HPDE6-E6E7 (cell line): ENCODE results near the gene CTDSPL.
A peak's percentile ranks its signal among the peaks of the same experiment; 100 is the strongest.
"Not testable (repeated sequence)": the region's sequence is repeated elsewhere in the genome, so short reads cannot be mapped to it uniquely, and the experiment has no call there.

ENCODE experiments used
- DNase-seq: peaks from one replicate; pipeline ENCODE4 v3.0.0; 2011; ENCODE audit warnings: missing footprints; ENCODE audit errors: extremely low spot score

CTDSPL gene

DNA sequence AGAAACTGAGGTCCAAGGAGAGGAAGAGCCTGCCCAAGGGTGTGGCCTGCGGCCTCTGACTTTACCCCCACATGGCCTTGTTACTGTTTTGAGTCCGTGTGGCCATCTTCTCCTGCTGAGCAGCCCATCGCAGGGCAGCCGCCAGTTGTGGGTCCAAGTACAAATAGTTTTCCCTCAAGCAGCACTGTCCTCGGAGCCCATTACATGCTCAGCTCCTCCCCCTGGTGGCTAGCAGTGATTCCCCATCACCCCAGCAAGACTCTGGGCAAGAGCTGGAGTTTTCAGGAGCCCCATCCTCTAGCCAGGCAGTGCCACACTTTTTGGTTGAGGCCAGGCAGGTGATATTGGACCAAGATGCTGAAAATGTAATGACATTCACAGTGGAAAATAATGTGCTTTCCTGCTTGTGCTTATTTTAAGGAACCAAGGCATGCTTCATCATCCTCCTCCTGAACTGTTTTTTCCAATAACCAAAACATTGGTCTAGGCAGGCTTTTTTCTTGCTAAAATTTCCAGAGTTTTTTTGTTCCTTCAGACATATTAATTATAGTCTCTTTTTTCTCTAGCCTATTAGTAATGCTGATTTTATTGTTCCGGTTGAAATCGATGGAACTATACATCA lies 105.7 kb downstream of the CTDSPL start:
- peak; percentile 22 for DNase-seq

- no peak for DNase-seq
These were observed 106.5 kb downstream of the CTDSPL start for GRCh38 chr3:37968199-37968598.

- no peak for DNase-seq
These were observed 107.3 kb downstream of the CTDSPL start for GRCh38 chr3:37968813-37969595.

DNA sequence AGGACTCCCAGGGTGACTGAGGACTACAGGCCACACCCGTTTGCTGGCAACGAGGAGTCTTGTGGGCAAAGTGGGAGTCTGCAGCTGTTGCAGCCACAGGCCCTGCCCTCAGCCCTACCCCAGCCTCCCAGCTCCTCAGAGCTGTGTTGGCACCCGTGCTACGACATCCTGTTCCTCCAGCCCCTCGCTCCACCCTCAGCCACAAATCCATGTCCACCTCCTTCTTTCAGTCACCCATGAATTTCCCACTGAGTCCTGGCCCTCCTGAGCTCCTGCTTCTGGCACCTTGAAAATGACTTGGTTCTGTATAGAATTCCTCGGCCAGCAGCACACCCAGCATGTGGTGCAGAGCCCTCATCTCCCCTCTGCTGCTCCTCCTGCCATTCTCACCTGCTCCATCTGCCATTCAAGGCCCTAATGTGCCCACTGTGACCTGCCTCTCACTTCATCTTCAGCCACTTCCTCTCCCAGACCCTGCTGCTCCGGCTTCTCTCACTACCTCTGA lies 108.0 kb downstream of the CTDSPL start:
- DNase-seq, result no peak

GRCh38 chr3:37970802-37971201 lies 109.1 kb downstream of the CTDSPL start:
- no peak for DNase-seq

DNA sequence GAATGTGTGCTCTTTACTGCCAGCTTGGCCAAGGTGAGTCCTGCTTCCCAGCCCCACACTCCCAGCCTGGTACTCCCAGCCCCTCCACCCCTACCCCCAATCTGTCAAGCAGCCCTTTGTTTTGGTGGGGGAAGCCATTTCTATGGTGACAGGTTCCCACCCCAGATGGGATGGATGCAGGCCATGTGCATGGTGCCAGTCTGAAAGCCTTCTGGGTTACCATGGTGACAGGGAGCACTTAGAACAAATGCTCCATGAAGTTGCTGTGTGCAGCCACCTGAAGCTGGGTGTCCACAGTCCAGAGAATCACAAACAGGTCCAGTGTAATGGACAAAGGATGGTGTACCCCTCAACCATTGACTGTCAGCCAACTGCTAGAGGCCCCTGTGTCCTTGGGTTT lies 109.8 kb downstream of the CTDSPL start:
- DNase-seq, result no peak

GRCh38 chr3:37972056-37972455 lies 110.4 kb downstream of the CTDSPL start:
- DNase-seq, result not testable (repeated sequence)

- no peak for DNase-seq
These were observed 111.8 kb downstream of the CTDSPL start for GRCh38 chr3:37973246-37974054.

GRCh38 chr3:37974121-37975083 lies 112.7 kb downstream of the CTDSPL start:
- DNase-seq, result peak; percentile 19

GRCh38 chr3:37979541-37980461 lies 118.1 kb downstream of the CTDSPL start:
- no peak for DNase-seq

- no peak for DNase-seq
These were observed 119.0 kb downstream of the CTDSPL start for GRCh38 chr3:37980462-37981347.

DNA sequence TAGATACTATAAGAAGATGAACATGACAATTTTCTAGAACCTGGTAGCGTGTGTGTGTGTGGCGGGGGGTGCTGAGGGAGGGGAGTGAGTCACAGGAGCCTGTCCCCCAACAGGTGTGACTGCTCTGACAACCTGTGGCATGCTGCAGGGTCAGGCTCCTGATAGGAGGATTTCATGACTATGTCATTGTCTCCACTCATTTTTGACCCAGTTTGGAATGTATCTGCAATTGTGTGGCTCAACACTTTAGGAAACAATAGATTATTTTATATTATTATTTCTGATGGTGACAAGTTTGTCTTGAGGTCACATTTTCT lies 119.6 kb downstream of the CTDSPL start:
- DNase-seq, result no peak

GRCh38 chr3:37982331-37982730 lies 120.7 kb downstream of the CTDSPL start:
- DNase-seq, result no peak

GRCh38 chr3:37984051-37984450 lies 122.4 kb downstream of the CTDSPL start:
- DNase-seq, result no peak

DNA sequence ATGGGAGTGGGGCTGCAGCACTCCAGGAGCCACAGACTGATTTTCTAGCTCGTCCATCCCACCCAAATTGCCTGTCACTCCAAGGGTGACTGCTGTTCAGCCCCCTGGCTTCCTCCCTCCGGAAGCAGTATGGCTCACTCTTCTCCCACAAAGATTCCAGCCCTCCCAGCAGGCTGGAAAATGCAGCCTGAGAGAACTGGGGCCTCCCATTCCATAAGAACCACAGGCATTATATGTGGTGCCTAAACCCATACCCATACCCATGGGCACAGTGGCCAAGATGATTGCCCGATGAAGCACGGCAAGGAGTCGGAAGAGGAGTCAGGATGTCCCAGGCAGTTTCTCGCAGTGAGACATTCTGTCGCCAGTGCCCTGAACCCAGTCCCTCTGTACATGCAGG lies 122.9 kb downstream of the CTDSPL start:
- no peak for DNase-seq

DNA sequence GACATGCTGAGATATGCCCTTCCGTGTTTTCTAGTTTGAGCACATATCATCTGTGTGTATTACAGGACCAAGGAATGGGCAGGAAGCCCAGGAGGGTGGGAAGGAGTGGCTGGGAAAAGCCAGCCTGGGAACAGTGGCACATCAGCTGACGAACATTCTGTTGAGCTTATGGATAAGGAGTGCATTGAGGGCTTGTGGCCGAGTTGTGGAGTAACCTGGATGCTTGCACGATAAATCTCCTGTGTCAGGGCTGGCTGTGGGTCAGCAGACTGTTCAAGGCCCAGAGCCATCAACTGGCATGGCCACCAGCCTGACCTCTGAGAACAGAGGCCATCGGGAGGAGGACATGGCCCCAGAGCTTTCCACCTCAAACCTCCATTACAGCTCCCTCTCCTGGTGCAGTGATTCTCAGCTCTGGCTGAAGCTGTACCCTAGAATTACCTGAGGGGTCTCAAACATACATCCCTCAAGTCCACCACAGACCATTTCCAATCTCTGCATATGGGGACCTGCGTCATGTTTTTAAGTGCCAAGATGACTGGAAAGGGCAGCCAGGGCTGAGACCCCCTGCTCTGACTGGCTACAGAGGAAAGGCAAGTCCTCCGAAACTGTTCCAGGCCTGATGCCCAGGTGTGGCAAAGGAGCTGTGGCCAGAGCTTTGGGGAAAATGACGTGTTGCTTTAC lies 124.1 kb downstream of the CTDSPL start:
- DNase-seq, result no peak

DNA sequence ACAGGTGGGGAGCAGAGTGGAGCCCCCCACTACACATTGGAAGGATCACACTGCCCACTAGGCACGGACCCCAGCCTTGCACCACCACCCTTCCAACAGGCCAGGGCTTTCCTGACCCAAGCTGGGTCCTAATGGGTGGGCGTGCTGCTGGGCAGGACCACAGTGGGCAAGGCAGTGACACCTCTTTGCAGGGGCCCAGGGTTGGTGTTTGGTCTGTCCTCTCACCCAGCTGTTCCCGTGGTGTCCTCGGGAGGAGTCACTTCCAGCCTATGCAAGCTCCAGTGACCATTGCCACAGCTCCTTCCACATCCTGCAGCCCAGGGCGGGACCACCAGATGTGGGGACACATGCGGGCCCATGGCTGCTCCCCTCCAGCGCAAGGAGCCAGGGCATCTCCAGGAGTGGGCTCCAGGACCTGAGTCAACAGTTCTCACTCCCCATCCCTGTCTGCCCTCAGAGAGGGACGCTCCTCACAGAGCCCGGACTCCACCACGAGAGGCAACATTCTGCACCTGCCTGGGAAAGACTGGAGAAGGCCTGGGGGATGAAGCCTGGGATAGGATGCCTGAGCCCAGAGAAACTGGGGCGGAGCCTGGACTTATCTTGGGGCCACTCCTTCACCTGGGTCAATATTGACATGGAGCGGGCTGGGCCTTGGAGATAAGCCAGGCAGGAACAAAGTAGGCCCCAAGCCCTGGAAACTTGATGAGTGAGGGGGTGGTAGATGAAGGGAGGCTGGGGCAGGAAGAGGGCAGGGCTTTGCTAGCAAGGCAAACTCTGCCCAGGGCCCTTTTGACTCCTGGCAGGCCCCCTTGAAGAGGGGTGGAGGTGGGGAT lies 125.0 kb downstream of the CTDSPL start:
- DNase-seq, result no peak

DNA sequence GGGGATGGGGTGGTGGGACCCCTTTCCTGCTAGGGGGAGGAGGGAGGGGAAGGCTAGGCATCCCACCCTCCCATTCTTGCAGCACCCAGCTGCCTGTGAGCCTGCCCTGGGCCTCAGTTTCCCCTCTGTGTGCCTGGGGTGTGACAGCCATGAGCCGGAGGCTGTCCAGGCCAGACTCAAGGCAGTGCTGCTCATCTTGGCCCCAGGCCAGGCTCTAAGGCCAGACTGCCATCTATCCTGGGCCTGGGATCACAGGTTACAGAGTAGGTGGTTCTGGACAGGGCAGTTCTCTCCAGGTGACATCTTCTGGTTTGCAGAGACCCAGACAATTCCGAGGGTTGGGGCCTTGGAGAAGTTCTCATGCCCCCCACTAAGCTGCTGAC lies 125.6 kb downstream of the CTDSPL start:
- no peak for DNase-seq
